ENCODE results near the gene GSG1L. TPM values are rescaled to one million over a fixed set of nuclear protein-coding genes. Genes with fewer than 3 reads are reported as not detected.
A peak's percentile ranks its signal among the peaks of the same experiment; 100 is the strongest.

Gene GSG1L
- total and polyA plus RNA-seq, 9 of the 15 experiments (the other 6 are each of a cell fraction or from before 2014, with no cell fraction given), result not detected

DNA sequence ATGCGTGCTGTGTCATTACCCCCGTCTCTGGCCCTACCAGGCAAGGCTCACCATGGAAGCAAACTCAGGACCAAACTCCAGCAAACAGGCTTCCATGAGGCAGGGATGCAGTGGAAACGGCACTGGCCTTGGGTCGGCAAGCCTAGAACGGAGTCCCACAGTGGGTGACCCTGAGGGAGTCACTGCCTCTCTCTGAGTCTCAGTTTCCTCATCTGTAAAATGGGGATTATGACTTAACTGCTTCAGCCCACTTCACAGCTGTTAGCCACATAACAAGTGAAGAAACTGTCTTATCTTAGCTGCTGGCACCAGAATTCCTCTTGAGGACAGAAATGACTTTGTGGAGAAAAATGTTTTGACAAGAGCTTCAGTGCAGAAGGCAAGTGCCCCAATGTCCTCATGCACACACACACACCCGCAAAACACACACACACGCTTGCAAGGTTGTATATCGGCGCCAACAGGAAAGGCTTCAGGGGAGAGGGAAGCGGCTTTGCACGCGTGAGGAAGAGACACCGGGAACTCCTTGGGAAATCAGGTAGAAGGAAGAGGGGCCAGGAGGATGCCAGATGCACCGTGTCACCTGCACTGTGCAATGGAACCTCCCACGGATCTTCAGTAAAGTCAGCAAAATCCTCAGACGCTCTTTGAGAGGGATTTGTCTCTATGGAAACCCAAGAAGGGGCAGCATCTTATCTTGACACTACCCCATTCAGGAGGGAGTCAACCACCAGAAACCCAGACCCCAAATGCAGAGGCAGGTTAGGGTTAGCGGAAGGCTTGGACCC is 53.7 kb downstream of the GSG1L start:
- Histone ChIP-seq H3K27me3 (ENCODE audit: control insufficient read depth in 2 of 2, insufficient read depth in 2 of 2, low read length in 2 of 2) (peaks cover 27 to 68% of the 10 kb centered on the region in 2 experiments; a peak in 4 of 5 replicates), H3K79me2 (ENCODE audit: control insufficient read depth, insufficient read depth, low read length) (no peaks in the 10 kb centered on the region), H3K4me2 (ENCODE audit: insufficient read depth, low read length) (no peak overlapping the region), H2AFZ (ENCODE audit: low read depth, low read length) (no peak overlapping the region), H3K27ac (ENCODE audit: extremely low read depth, low read depth, low read length) (no peak overlapping the region), H3K9me3 (replicated peaks; ENCODE audit: control insufficient read depth, insufficient read depth, low read depth, low read length) (no peaks in the 10 kb centered on the region), H3K4me1 (replicated peaks in 1 of 2; ENCODE audit: control insufficient read depth in 2 of 2, insufficient read depth in 2 of 2, low read length in 2 of 2) (no peaks in the 10 kb centered on the region), H3K36me3 (ENCODE audit: control insufficient read depth, insufficient read depth, low read length) (no peaks in the 10 kb centered on the region), H3K4me3 (no peak overlapping the region), H3K9ac (ENCODE audit: insufficient read depth in 1 of 2, low read depth in 2 of 2, low read length in 2 of 2) (no peak overlapping the region), H3K9me1 (ENCODE audit: control insufficient read depth, insufficient read depth, low read length) (no peaks in the 10 kb centered on the region), H4K20me1 (replicated peaks; ENCODE audit: control insufficient read depth, insufficient read depth, low read length) (no peaks in the 10 kb centered on the region)
- ChIA-PET POLR2A (interaction anchor here (0.7 kb wide), 1 partner anchor 230 kb away, joined by 3 read pairs; no protein-coding TSS in a partner anchor), CTCF (ENCODE audit: low intra/inter-chr PET ratio) (no interaction called here)
- peak; percentile 65 for TF ChIP-seq RBM25 (IDR thresholded peaks at IDR 0.05; ENCODE audit: low read depth, low read length, severe bottlenecking)
- TF ChIP-seq, protein P1, sequence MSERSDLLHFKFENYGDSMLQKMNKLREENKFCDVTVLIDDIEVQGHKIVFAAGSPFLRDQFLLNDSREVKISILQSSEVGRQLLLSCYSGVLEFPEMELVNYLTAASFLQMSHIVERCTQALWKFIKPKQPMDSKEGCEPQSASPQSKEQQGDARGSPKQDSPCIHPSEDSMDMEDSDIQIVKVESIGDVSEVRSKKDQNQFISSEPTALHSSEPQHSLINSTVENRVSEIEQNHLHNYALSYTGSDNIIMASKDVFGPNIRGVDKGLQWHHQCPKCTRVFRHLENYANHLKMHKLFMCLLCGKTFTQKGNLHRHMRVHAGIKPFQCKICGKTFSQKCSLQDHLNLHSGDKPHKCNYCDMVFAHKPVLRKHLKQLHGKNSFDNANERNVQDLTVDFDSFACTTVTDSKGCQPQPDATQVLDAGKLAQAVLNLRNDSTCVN (CRISPR knock-in tag; IDR thresholded peaks at IDR 0.05), result no peak
- DNase-seq (ENCODE audit: extremely low read depth in 1 of 4, low spot score in 3 of 4) (no peak), FAIRE-seq (no peak), ATAC-seq (no peak)
- in situ Hi-C loops (cut with MboI), result no loop called here
- no TSS peak for BruUV-seq (replicated peaks)
- intact Hi-C loops (cut with micrococcal nuclease), result no loop called here
- 3% methylated on average over 15 of the region's 17 CpGs for WGBS (ENCODE audit: insufficient coverage, low coverage, missing lambda C conversion rate)

DNA sequence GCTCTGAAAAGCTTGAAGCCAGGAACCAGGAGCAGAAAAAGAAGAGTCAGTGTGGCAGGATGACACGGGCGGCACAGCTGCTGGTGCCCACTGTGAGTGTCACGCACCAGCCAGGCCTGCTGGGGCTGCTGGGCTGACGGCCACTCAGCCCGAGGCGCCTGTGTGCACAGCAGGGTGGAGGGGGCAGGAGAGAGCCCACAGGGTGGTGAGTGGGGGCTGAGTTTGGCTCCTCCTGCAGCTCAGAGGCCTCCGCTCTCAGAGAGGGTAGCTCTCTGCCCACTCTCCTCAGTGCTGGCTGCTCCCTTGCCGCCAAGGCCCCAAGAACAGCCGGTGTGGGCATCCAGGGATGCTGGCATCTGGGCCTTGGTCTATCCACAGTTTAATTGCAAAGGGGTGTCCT is 59.6 kb downstream of the GSG1L start:
- Histone ChIP-seq H3K79me2 (ENCODE audit: control insufficient read depth, insufficient read depth, low read length) (no peaks in the 10 kb centered on the region), H3K9me3 (replicated peaks; ENCODE audit: control insufficient read depth, insufficient read depth, low read depth, low read length) (no peaks in the 10 kb centered on the region), H3K9me1 (ENCODE audit: control insufficient read depth, insufficient read depth, low read length) (no peaks in the 10 kb centered on the region), H3K27me3 (ENCODE audit: control insufficient read depth in 2 of 2, insufficient read depth in 2 of 2, low read length in 2 of 2) (peaks cover 5 to 39% of the 10 kb centered on the region in 2 experiments; a peak in 3 of 5 replicates), H3K4me3 (no peak overlapping the region), H3K4me1 (replicated peaks in 1 of 2; ENCODE audit: control insufficient read depth in 2 of 2, insufficient read depth in 2 of 2, low read length in 2 of 2) (no peaks in the 10 kb centered on the region; a peak in 1 of 5 replicates), H4K20me1 (replicated peaks; ENCODE audit: control insufficient read depth, insufficient read depth, low read length) (no peaks in the 10 kb centered on the region), H2AFZ (ENCODE audit: low read depth, low read length) (no peak overlapping the region), H3K9ac (ENCODE audit: insufficient read depth in 1 of 2, low read depth in 2 of 2, low read length in 2 of 2) (no peak overlapping the region), H3K4me2 (ENCODE audit: insufficient read depth, low read length) (no peak overlapping the region), H3K36me3 (ENCODE audit: control insufficient read depth, insufficient read depth, low read length) (no peaks in the 10 kb centered on the region), H3K27ac (ENCODE audit: extremely low read depth, low read depth, low read length) (no peak overlapping the region)
- no peak for DNase-seq (ENCODE audit: extremely low read depth in 1 of 4, low spot score in 3 of 4)
- TF ChIP-seq NFATC3 (IDR thresholded peaks at IDR 0.05), result no peak
- TF ChIP-seq ZNF75A (CRISPR knock-in tag; IDR thresholded peaks at IDR 0.05), result no peak
- no peak for TF ChIP-seq JUNB (CRISPR knock-in tag; conservative IDR thresholded peaks at IDR 0.05)
- TF ChIP-seq RB1 (IDR thresholded peaks at IDR 0.05; ENCODE audit: low read depth), result no peak
- no peak for TF ChIP-seq ZNF143 (CRISPR knock-in tag; IDR thresholded peaks at IDR 0.05)
- TF ChIP-seq EHMT2 (IDR thresholded peaks at IDR 0.05), result no peak
- intact Hi-C loops (cut with micrococcal nuclease) (no loop called here), in situ Hi-C loops (cut with MboI) (no loop called here)
- BruUV-seq (replicated peaks), result no TSS peak
- FAIRE-seq, result no peak
- 2% methylated on average over 9 of the region's 9 CpGs for WGBS (ENCODE audit: insufficient coverage, low coverage, missing lambda C conversion rate)
- POLR2A ChIA-PET, result interaction anchor here (0.6 to 1.0 kb wide), 2 partner anchors 10 to 1949 kb away, joined by 3 to 4 read pairs; no protein-coding TSS in a partner anchor
- ATAC-seq, result no peak
- CTCF ChIA-PET (ENCODE audit: low intra/inter-chr PET ratio), result no interaction called here

Data from K562 (cell line).